ENCODE measurements around the gene HDHD5. TPM values are rescaled to one million over a fixed set of nuclear protein-coding genes. Genes with fewer than 3 reads are reported as not detected.

HDHD5 gene
- total and polyA plus RNA-seq, 2 of the 13 experiments (the other 11 are each of a cell fraction or from before 2014, with no cell fraction given): not detected

GRCh38 chr22:17171153-17172028 lies 12.3 kb upstream of the HDHD5 start (continued):
- TF ChIP-seq AKNA (CRISPR knock-in tag; IDR thresholded peaks at IDR 0.05; ENCODE audit: borderline replicate concordance) (no peak), ZEB1 (IDR thresholded peaks at IDR 0.05; ENCODE audit: insufficient replicate concordance, low read depth) (no peak), BCLAF1 (IDR thresholded peaks at IDR 0.05) (no peak), ZNF44 (CRISPR knock-in tag; IDR thresholded peaks at IDR 0.05) (no peak), SALL2 (CRISPR knock-in tag; IDR thresholded peaks at IDR 0.05) (peak; percentile 51; the same call in 1 of the 2 replicates), ZNF782 (CRISPR knock-in tag; IDR thresholded peaks at IDR 0.05; ENCODE audit: borderline replicate concordance) (no peak), PAF1 (CRISPR knock-in tag; IDR thresholded peaks at IDR 0.05) (no peak), NFATC3 (CRISPR knock-in tag; IDR thresholded peaks at IDR 0.05) (no peak), ZNF713 (CRISPR knock-in tag; IDR thresholded peaks at IDR 0.05) (no peak), MYNN (CRISPR knock-in tag; IDR thresholded peaks at IDR 0.05; ENCODE audit: low read depth) (no peak), ZNF589 (CRISPR knock-in tag; conservative IDR thresholded peaks at IDR 0.05) (no peak), ZNF101 (CRISPR knock-in tag; IDR thresholded peaks at IDR 0.05; ENCODE audit: borderline replicate concordance, low read depth) (no peak), U2AF2 (IDR thresholded peaks at IDR 0.05; ENCODE audit: low read depth, low read length) (no peak), ZNF800 (CRISPR knock-in tag; IDR thresholded peaks at IDR 0.05) (peak; percentile 68; the same call in 1 of the 2 replicates), CBX1 (IDR thresholded peaks at IDR 0.05; ENCODE audit: low read depth) (peak; percentile 24), SETDB1 (CRISPR knock-in tag; IDR thresholded peaks at IDR 0.05; ENCODE audit: borderline replicate concordance) (no peak), DRAP1 (CRISPR knock-in tag; IDR thresholded peaks at IDR 0.05) (no peak), ZNF674 (CRISPR knock-in tag; IDR thresholded peaks at IDR 0.05; ENCODE audit: low read depth) (no peak), ZNF644 (CRISPR knock-in tag; IDR thresholded peaks at IDR 0.05; ENCODE audit: low read depth) (no peak)

Measured in HepG2 (cell line).